SK-N-SH (cell line): Measurements from ENCODE around the gene MMAB. TPM values are rescaled to one million over a fixed set of nuclear protein-coding genes. Genes with fewer than 3 reads are reported as not detected.
A peak's percentile ranks its signal among the peaks of the same experiment; 100 is the strongest.

ENCODE experiments used
- CTCF ChIA-PET: fragments of 300-600, 350-600 bp; formaldehyde crosslinking; extraction: SDS; loops from one replicate; lab custom pipeline; 2021; lab: Yijun Ruan, JAX
- POLR2A ChIA-PET: fragments of 350-600 bp; sonication (Branson Sonifier 250); formaldehyde crosslinking; extraction: SDS; loops from one replicate; lab custom pipeline; 2020; ENCODE audit warnings: antibody characterized with exemption, inconsistent platforms; lab: Yijun Ruan, JAX
- DNase-seq: peaks from one replicate; pipeline ENCODE4 v3.0.0; 2012
- H2AFZ ChIP-seq: fragments of 200-600 bp; sonication (generic); 2 replicates; pipeline ENCODE4 v1.8.1; 2016; ENCODE audit warnings: antibody characterized with exemption, mild to moderate bottlenecking, low read depth
- H3F3A ChIP-seq: fragments of 200-600 bp; sonication (generic); replicated peaks from 2 replicates; pipeline ENCODE3; 2016; ENCODE audit warnings: antibody characterized with exemption, mild to moderate bottlenecking; ENCODE audit not compliant: insufficient read depth
- H3K27ac ChIP-seq, 2 experiments: fragments of 200-500 bp in 1 of 2; fragments of 200-600 bp in 1 of 2; sonication (Bioruptor generic) in 1 of 2; sonication (generic), shearing (Covaris generic) in 1 of 2; 2 replicates each; pipeline versions ENCODE4 v1.5.1 to v1.6.1; 2014 to 2016; ENCODE audit warnings: low read depth in 2 of 2, inconsistent platforms in 1 of 2, low read length in 1 of 2, mild to moderate bottlenecking in 1 of 2, mixed read lengths in 1 of 2
- H3K27me3 ChIP-seq: fragments of 200-600 bp; sonication (generic), shearing (Covaris generic); 2 replicates; pipeline ENCODE4 v1.6.1; 2016; ENCODE audit warnings: mixed run types; ENCODE audit not compliant: insufficient read depth
- H3K36me3 ChIP-seq, 2 experiments: fragments of 200-500 bp in 1 of 2; fragments of 200-600 bp in 1 of 2; sonication (Bioruptor generic) in 1 of 2; sonication (generic) in 1 of 2; replicated peaks in 1 of 2; 2 replicates each; pipeline versions ENCODE3 to v1.5.1; 2014 to 2016; ENCODE audit warnings: low read length in 1 of 2, mild to moderate bottlenecking in 1 of 2; ENCODE audit not compliant: insufficient read depth in 2 of 2, control insufficient read depth in 1 of 2
- H3K4me1 ChIP-seq, 2 experiments: fragments of 200-500 bp in 1 of 2; fragments of 200-600 bp in 1 of 2; sonication (Bioruptor generic) in 1 of 2; sonication (generic), shearing (Covaris generic) in 1 of 2; 2 replicates each; pipeline versions ENCODE4 v1.5.1 to v1.6.1; 2014 to 2016; ENCODE audit warnings: low read depth in 1 of 2, low read length in 1 of 2, mixed run types in 1 of 2; ENCODE audit not compliant: insufficient read depth in 2 of 2, control insufficient read depth in 1 of 2
- H3K4me2 ChIP-seq: fragments of 200-600 bp; sonication (generic), shearing (Covaris generic); 2 replicates; pipeline ENCODE4 v1.6.1; 2017; ENCODE audit warnings: mixed run types
- H3K4me3 ChIP-seq, 2 experiments: fragments of 200-500 bp in 1 of 2; fragments of 200-600 bp in 1 of 2; sonication (Bioruptor generic) in 1 of 2; sonication (generic), shearing (Covaris generic) in 1 of 2; 2 replicates each; pipeline versions ENCODE4 v1.5.1 to v1.8.1; 2014 to 2016; ENCODE audit warnings: low read depth in 2 of 2, inconsistent platforms in 1 of 2, low read length in 1 of 2, mild to moderate bottlenecking in 1 of 2, mixed read lengths in 1 of 2, moderate library complexity in 1 of 2
- H3K79me2 ChIP-seq: fragments of 200-600 bp; sonication (generic); 2 replicates; pipeline ENCODE4 v1.8.1; 2017; ENCODE audit warnings: mild to moderate bottlenecking; ENCODE audit not compliant: insufficient read depth
- H3K9ac ChIP-seq: fragments of 200-600 bp; sonication (generic); 2 replicates; pipeline ENCODE4 v1.6.1; 2017; ENCODE audit warnings: mixed run types
- H3K9me2 ChIP-seq: fragments of 200-600 bp; sonication (generic); 2 replicates; pipeline ENCODE4 v1.6.1; 2017; ENCODE audit warnings: mixed run types
- H3K9me3 ChIP-seq: fragments of 200-600 bp; sonication (generic); 2 replicates; pipeline ENCODE4 v1.6.1; 2017; ENCODE audit warnings: mixed run types, mild to moderate bottlenecking, moderate library complexity
- H4K20me1 ChIP-seq: fragments of 200-600 bp; sonication (generic); 2 replicates; pipeline ENCODE4 v1.6.1; 2017; ENCODE audit warnings: mild to moderate bottlenecking, mixed run types; ENCODE audit not compliant: insufficient read depth
- CHD2 ChIP-seq: fragments of 150-350 bp; IDR thresholded peaks from 2 replicates; pipeline ENCODE4 v1.6.1; 2018; ENCODE audit warnings: low read length; ENCODE audit not compliant: partially characterized antibody
- CTCF ChIP-seq: fragments of 200-600 bp; sonication (generic); IDR thresholded peaks from 2 replicates; pipeline ENCODE4 v1.6.1; 2017; ENCODE audit warnings: antibody characterized with exemption, mild to moderate bottlenecking, moderate library complexity
- EP300 ChIP-seq, 2 experiments: IDR thresholded peaks; 2 replicates each; pipeline versions ENCODE4 v1.4.0 to v1.6.1; 2012; ENCODE audit warnings: borderline replicate concordance in 1 of 2, low read depth in 1 of 2, low read length in 1 of 2
- FOSL2 ChIP-seq: IDR thresholded peaks from 2 replicates; pipeline ENCODE4 v1.4.0; 2012; ENCODE audit warnings: low read depth, mild to moderate bottlenecking, moderate library complexity, borderline replicate concordance
- FOXJ3 ChIP-seq: sonication (generic); formaldehyde crosslinking; IDR thresholded peaks from 2 replicates; pipeline ENCODE4 v1.5.1; 2020; ENCODE audit warnings: mild to moderate bottlenecking, missing genetic modification reagents
- FOXM1 ChIP-seq: IDR thresholded peaks from 2 replicates; pipeline ENCODE4 v1.4.0; 2012; ENCODE audit warnings: low read depth, mild to moderate bottlenecking
- GABPA ChIP-seq: IDR thresholded peaks from 2 replicates; pipeline ENCODE4 v1.4.0; 2012; ENCODE audit warnings: low read depth, mild to moderate bottlenecking
- GATA2 ChIP-seq: sonication (generic); formaldehyde crosslinking; IDR thresholded peaks from 2 replicates; pipeline ENCODE4 v1.5.0; 2020; ENCODE audit warnings: mild to moderate bottlenecking, missing genetic modification reagents
- IRF3 ChIP-seq: fragments of 150-350 bp; IDR thresholded peaks from 2 replicates; pipeline ENCODE4 v1.6.1; 2016; ENCODE audit warnings: mild to moderate bottlenecking, low read depth, low read length
- MEF2A ChIP-seq: IDR thresholded peaks from 2 replicates; pipeline ENCODE4 v1.4.0; 2012; ENCODE audit warnings: low read depth, borderline replicate concordance
- MXI1 ChIP-seq: IDR thresholded peaks from 2 replicates; pipeline ENCODE4 v1.6.1; 2012; ENCODE audit warnings: mild to moderate bottlenecking, low read depth, low read length, improper control_type of control experiment
- NFIC ChIP-seq: IDR thresholded peaks from 2 replicates; pipeline ENCODE4 v1.4.0; 2012; ENCODE audit warnings: borderline replicate concordance
- PBX3 ChIP-seq: IDR thresholded peaks from 2 replicates; pipeline ENCODE4; 2012
- RAD21 ChIP-seq: IDR thresholded peaks from 2 replicates; pipeline ENCODE4 v1.6.1; 2012; ENCODE audit warnings: mild to moderate bottlenecking, low read length
- RCOR1 ChIP-seq: fragments of 150-350 bp; IDR thresholded peaks from 2 replicates; pipeline ENCODE4 v1.6.1; 2017; ENCODE audit warnings: antibody characterized with exemption, low read length
- RXRA ChIP-seq: IDR thresholded peaks from 2 replicates; pipeline ENCODE4 v1.4.0; 2012; ENCODE audit warnings: low read depth, mild to moderate bottlenecking, borderline replicate concordance
- TAF1 ChIP-seq: IDR thresholded peaks from 2 replicates; pipeline ENCODE4 v1.6.1; 2012; ENCODE audit warnings: low read depth, mild to moderate bottlenecking, low read length, moderate library complexity, borderline replicate concordance
- USF2 ChIP-seq: fragments of 150-350 bp; IDR thresholded peaks from 2 replicates; pipeline ENCODE4 v1.6.1; 2017; ENCODE audit warnings: antibody characterized with exemption, low read length, low read depth, borderline replicate concordance
- YY1 ChIP-seq: IDR thresholded peaks from 2 replicates; pipeline ENCODE4 v1.4.0; 2012; ENCODE audit warnings: low read depth, mild to moderate bottlenecking
- WGBS: methylation state at CpG from one replicate; pipeline ENCODE4 v1.1.6; 2017; ENCODE audit warnings: low lambda C conversion rate; 5-methylcytosine and 5-hydroxymethylcytosine counted together
- polyA plus RNA-seq, 3 experiments: library from polyadenylated mRNA; depleted of rRNA; stranded (reverse); fragments of >200 nt; gene quantifications; 2 replicates each; pipeline ENCODE4 v1.2.3, GENCODE V29; 2012

MMAB gene
- polyA plus RNA-seq, 1 of the 3 experiments (the other 2 are of a cell fraction), result 15.9 TPM

GRCh38 chr12:109531411-109531810, 41.9 kb downstream of the MMAB start (continued):
- peak; percentile 91 for TF ChIP-seq RCOR1
- TF ChIP-seq RXRA, result no peak
- TF ChIP-seq CTCF, result no peak
- no peak for TF ChIP-seq TAF1
- no peak for TF ChIP-seq NFIC
- no peak for TF ChIP-seq FOXM1
- peak in 1 of 2 experiments; percentile 93; a peak in 2 of 4 replicates for TF ChIP-seq EP300 (IDR thresholded peaks at IDR 0.05; ENCODE audit: borderline replicate concordance in 1 of 2, low read depth in 1 of 2, low read length in 1 of 2)
- TF ChIP-seq FOXJ3 (CRISPR knock-in tag), result peak; percentile 72; the same call in 1 of the 2 replicates

- Histone ChIP-seq H3K4me1 (peaks cover 0 to 74% of the 10 kb centered on the region in 2 experiments; a peak in 2 of 4 replicates), H3K79me2 (no peaks in the 10 kb centered on the region), H2AFZ (no peak overlapping the region), H3K36me3 (peaks cover 7 to 64% of the 10 kb centered on the region in 2 experiments), H3K9me3 (no peaks in the 10 kb centered on the region), H3K27ac (peak overlapping the region in 1 of 2 experiments; percentile 97; a peak in 3 of 4 replicates), H3K4me2 (no peak overlapping the region), H3F3A (no peaks in the 10 kb centered on the region), H3K27me3 (no peaks in the 10 kb centered on the region), H3K4me3 (no peak overlapping the region; a peak in 1 of 4 replicates), H3K9ac (no peak overlapping the region), H3K9me2 (no peaks in the 10 kb centered on the region), H4K20me1 (no peaks in the 10 kb centered on the region)
- WGBS, result 78% methylated on average over 19 of the region's 19 CpGs
- POLR2A ChIA-PET, result interaction anchor here (0.7 to 1.4 kb wide), 3 partner anchors 10 to 92 kb away, joined by 3 to 5 read pairs (median 3); no protein-coding TSS in a partner anchor
- CTCF ChIA-PET, result interaction anchor here (0.7 to 1.9 kb wide), 12 partner anchors 9 to 315 kb away, joined by 3 to 8 read pairs (median 3); no protein-coding TSS in a partner anchor
- DNase-seq, result no peak
- TF ChIP-seq YY1 (no peak), MXI1 (0 out of 2 replicates have a peak, but pooled peaks have one; percentile 8), EP300 (IDR thresholded peaks at IDR 0.05; ENCODE audit: borderline replicate concordance in 1 of 2, low read depth in 1 of 2, low read length in 1 of 2) (peak in 1 of 2 experiments; percentile 81; a peak in 2 of 4 replicates), FOSL2 (no peak), GATA2 (CRISPR knock-in tag) (peak; percentile 74), FOXM1 (no peak), RCOR1 (peak; percentile 74; the same call in 1 of the 2 replicates), IRF3 (no peak), TAF1 (no peak), GABPA (no peak), RAD21 (no peak), USF2 (no peak), CHD2 (peak; percentile 17), MEF2A (no peak), PBX3 (no peak)
Observed at GRCh38 chr12:109529691-109530640, 43.3 kb downstream of the MMAB start.
